ENCODE results near the gene POTEG. TPM values are rescaled to one million over a fixed set of nuclear protein-coding genes. Genes with fewer than 3 reads are reported as not detected.
"Not testable (repeated sequence)": the region's sequence is repeated elsewhere in the genome, so short reads cannot be mapped to it uniquely, and the experiment has no call there.

Gene POTEG
- polyA plus RNA-seq, 1 donor (not counting 4 experiments of a cell fraction or from before 2014, with no cell fraction given), result not detected

GRCh38 chr14:19383008-19383584 is 51.0 kb downstream of the POTEG start:
- H3K27me3 ChIP-seq (ENCODE audit: control insufficient read depth, extremely low read depth, insufficient read depth, low read length); H3K4me2 ChIP-seq (ENCODE audit: control insufficient read depth, extremely low read depth, insufficient read depth, low read depth, low read length); H3K27ac ChIP-seq (ENCODE audit: control insufficient read depth, insufficient read depth, low read length); H3K9me1 ChIP-seq (ENCODE audit: control insufficient read depth, extremely low read depth, insufficient read depth, low read length); FAIRE-seq; H3K4me1 ChIP-seq (ENCODE audit: control insufficient read depth, extremely low read depth, insufficient read depth, low read length); H3K36me3 ChIP-seq (ENCODE audit: control insufficient read depth in 2 of 2, extremely low read depth in 1 of 2, insufficient read depth in 2 of 2, low read length in 2 of 2); H2AFZ ChIP-seq (ENCODE audit: control insufficient read depth, low read length); H3K4me3 ChIP-seq (ENCODE audit: control insufficient read depth in 2 of 3, extremely low read depth in 1 of 3, insufficient read depth in 2 of 3, low read depth in 1 of 3, low read length in 3 of 3); DNase-seq (ENCODE audit: low read depth, low spot score); H3K9me3 ChIP-seq (ENCODE audit: control insufficient read depth, low read depth, low read length); dilution Hi-C loops (cut with MboI; ENCODE audit: extremely low pct_ligation_motif_present, low sequenced_read_pairs); H4K20me1 ChIP-seq (ENCODE audit: control insufficient read depth, extremely low read depth, insufficient read depth, low read length); H3K79me2 ChIP-seq (ENCODE audit: control insufficient read depth, insufficient read depth, low read length); H3K9ac ChIP-seq (ENCODE audit: control insufficient read depth, extremely low read depth, insufficient read depth, low read length): not testable (repeated sequence)

DNA sequence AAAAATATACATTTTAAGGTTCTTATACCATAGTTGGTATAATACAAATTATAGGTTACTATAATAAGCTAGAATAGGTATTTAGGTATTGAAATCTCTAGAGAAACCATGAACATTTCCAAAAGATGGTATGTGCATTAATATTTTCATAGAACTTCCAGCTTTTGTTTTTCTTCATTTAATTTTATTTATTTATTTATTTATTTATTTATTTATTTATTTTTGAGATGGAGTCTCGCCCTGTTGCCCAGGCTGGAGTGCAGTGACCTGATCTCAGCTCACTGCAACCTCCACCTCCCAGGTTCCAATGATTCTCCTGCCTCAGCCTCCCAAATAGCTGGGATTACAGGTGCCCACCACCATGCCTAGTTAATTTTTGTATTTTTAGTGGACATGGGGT is 54.0 kb downstream of the POTEG start:
- H3K36me3 ChIP-seq (ENCODE audit: control insufficient read depth in 2 of 2, extremely low read depth in 1 of 2, insufficient read depth in 2 of 2, low read length in 2 of 2); H3K79me2 ChIP-seq (ENCODE audit: control insufficient read depth, insufficient read depth, low read length); dilution Hi-C loops (cut with MboI; ENCODE audit: extremely low pct_ligation_motif_present, low sequenced_read_pairs); H3K4me1 ChIP-seq (ENCODE audit: control insufficient read depth, extremely low read depth, insufficient read depth, low read length); DNase-seq (ENCODE audit: low read depth, low spot score); H3K27ac ChIP-seq (ENCODE audit: control insufficient read depth, insufficient read depth, low read length); H3K9ac ChIP-seq (ENCODE audit: control insufficient read depth, extremely low read depth, insufficient read depth, low read length); H3K27me3 ChIP-seq (ENCODE audit: control insufficient read depth, extremely low read depth, insufficient read depth, low read length); H3K9me3 ChIP-seq (ENCODE audit: control insufficient read depth, low read depth, low read length); FAIRE-seq; H2AFZ ChIP-seq (ENCODE audit: control insufficient read depth, low read length); H4K20me1 ChIP-seq (ENCODE audit: control insufficient read depth, extremely low read depth, insufficient read depth, low read length); H3K4me3 ChIP-seq (ENCODE audit: control insufficient read depth in 2 of 3, extremely low read depth in 1 of 3, insufficient read depth in 2 of 3, low read depth in 1 of 3, low read length in 3 of 3); H3K4me2 ChIP-seq (ENCODE audit: control insufficient read depth, extremely low read depth, insufficient read depth, low read depth, low read length); H3K9me1 ChIP-seq (ENCODE audit: control insufficient read depth, extremely low read depth, insufficient read depth, low read length): not testable (repeated sequence)

GRCh38 chr14:19374451-19374903 is 59.7 kb downstream of the POTEG start:
- H3K9me3 ChIP-seq (ENCODE audit: control insufficient read depth, low read depth, low read length); H3K79me2 ChIP-seq (ENCODE audit: control insufficient read depth, insufficient read depth, low read length); H3K27ac ChIP-seq (ENCODE audit: control insufficient read depth, insufficient read depth, low read length); H3K4me3 ChIP-seq (ENCODE audit: control insufficient read depth in 2 of 3, extremely low read depth in 1 of 3, insufficient read depth in 2 of 3, low read depth in 1 of 3, low read length in 3 of 3); H3K4me2 ChIP-seq (ENCODE audit: control insufficient read depth, extremely low read depth, insufficient read depth, low read depth, low read length); H3K27me3 ChIP-seq (ENCODE audit: control insufficient read depth, extremely low read depth, insufficient read depth, low read length); H3K9me1 ChIP-seq (ENCODE audit: control insufficient read depth, extremely low read depth, insufficient read depth, low read length); FAIRE-seq; H3K9ac ChIP-seq (ENCODE audit: control insufficient read depth, extremely low read depth, insufficient read depth, low read length); H3K4me1 ChIP-seq (ENCODE audit: control insufficient read depth, extremely low read depth, insufficient read depth, low read length); dilution Hi-C loops (cut with MboI; ENCODE audit: extremely low pct_ligation_motif_present, low sequenced_read_pairs); DNase-seq (ENCODE audit: low read depth, low spot score); H2AFZ ChIP-seq (ENCODE audit: control insufficient read depth, low read length); H4K20me1 ChIP-seq (ENCODE audit: control insufficient read depth, extremely low read depth, insufficient read depth, low read length); H3K36me3 ChIP-seq (ENCODE audit: control insufficient read depth in 2 of 2, extremely low read depth in 1 of 2, insufficient read depth in 2 of 2, low read length in 2 of 2): not testable (repeated sequence)

- H2AFZ ChIP-seq (ENCODE audit: control insufficient read depth, low read length); DNase-seq (ENCODE audit: low read depth, low spot score); H3K9me3 ChIP-seq (ENCODE audit: control insufficient read depth, low read depth, low read length); FAIRE-seq; H3K36me3 ChIP-seq (ENCODE audit: control insufficient read depth in 2 of 2, extremely low read depth in 1 of 2, insufficient read depth in 2 of 2, low read length in 2 of 2); H3K4me1 ChIP-seq (ENCODE audit: control insufficient read depth, extremely low read depth, insufficient read depth, low read length); H3K4me2 ChIP-seq (ENCODE audit: control insufficient read depth, extremely low read depth, insufficient read depth, low read depth, low read length); dilution Hi-C loops (cut with MboI; ENCODE audit: extremely low pct_ligation_motif_present, low sequenced_read_pairs); H3K79me2 ChIP-seq (ENCODE audit: control insufficient read depth, insufficient read depth, low read length); H4K20me1 ChIP-seq (ENCODE audit: control insufficient read depth, extremely low read depth, insufficient read depth, low read length); H3K27ac ChIP-seq (ENCODE audit: control insufficient read depth, insufficient read depth, low read length); H3K9ac ChIP-seq (ENCODE audit: control insufficient read depth, extremely low read depth, insufficient read depth, low read length); H3K27me3 ChIP-seq (ENCODE audit: control insufficient read depth, extremely low read depth, insufficient read depth, low read length); H3K9me1 ChIP-seq (ENCODE audit: control insufficient read depth, extremely low read depth, insufficient read depth, low read length); H3K4me3 ChIP-seq (ENCODE audit: control insufficient read depth in 2 of 3, extremely low read depth in 1 of 3, insufficient read depth in 2 of 3, low read depth in 1 of 3, low read length in 3 of 3): not testable (repeated sequence)
Observed at GRCh38 chr14:19372813-19373500, 61.2 kb downstream of the POTEG start.

DNA sequence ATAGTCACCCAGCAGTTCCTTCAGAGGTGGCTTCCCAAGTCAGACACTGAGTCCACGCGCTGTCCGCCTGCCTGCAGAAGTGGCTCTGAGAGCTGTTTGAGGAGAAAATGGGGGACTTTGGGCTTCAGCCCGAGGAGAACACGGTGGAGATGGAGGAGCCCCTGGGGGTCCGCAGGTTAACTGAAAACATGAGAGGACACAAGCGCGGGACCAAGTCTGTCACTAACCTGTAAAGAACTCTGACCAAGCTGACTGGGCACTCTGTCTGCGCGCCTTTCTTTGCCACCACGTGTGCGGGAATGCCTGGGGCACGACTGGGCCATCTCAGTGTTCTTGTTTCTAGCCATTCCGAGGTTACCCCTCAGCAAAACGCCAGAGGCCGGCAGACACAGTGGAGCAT is 62.4 kb downstream of the POTEG start:
- H3K36me3 ChIP-seq (ENCODE audit: control insufficient read depth in 2 of 2, extremely low read depth in 1 of 2, insufficient read depth in 2 of 2, low read length in 2 of 2), result not testable (repeated sequence)

More for the DNA sequence above, 62.4 kb downstream of the POTEG start:
- H4K20me1 ChIP-seq (ENCODE audit: control insufficient read depth, extremely low read depth, insufficient read depth, low read length); H3K9ac ChIP-seq (ENCODE audit: control insufficient read depth, extremely low read depth, insufficient read depth, low read length); H2AFZ ChIP-seq (ENCODE audit: control insufficient read depth, low read length); H3K27ac ChIP-seq (ENCODE audit: control insufficient read depth, insufficient read depth, low read length); H3K4me1 ChIP-seq (ENCODE audit: control insufficient read depth, extremely low read depth, insufficient read depth, low read length); H3K9me1 ChIP-seq (ENCODE audit: control insufficient read depth, extremely low read depth, insufficient read depth, low read length); FAIRE-seq; DNase-seq (ENCODE audit: low read depth, low spot score); dilution Hi-C loops (cut with MboI; ENCODE audit: extremely low pct_ligation_motif_present, low sequenced_read_pairs); H3K27me3 ChIP-seq (ENCODE audit: control insufficient read depth, extremely low read depth, insufficient read depth, low read length); H3K9me3 ChIP-seq (ENCODE audit: control insufficient read depth, low read depth, low read length); H3K4me2 ChIP-seq (ENCODE audit: control insufficient read depth, extremely low read depth, insufficient read depth, low read depth, low read length); H3K4me3 ChIP-seq (ENCODE audit: control insufficient read depth in 2 of 3, extremely low read depth in 1 of 3, insufficient read depth in 2 of 3, low read depth in 1 of 3, low read length in 3 of 3); H3K79me2 ChIP-seq (ENCODE audit: control insufficient read depth, insufficient read depth, low read length): not testable (repeated sequence)
